GM19043 (cell line): ENCODE data around the gene CHGA.

Source experiments
- ATAC-seq: cut with Tn5 transposase; IDR thresholded peaks from one replicate; pipeline ENCODE4 v1.9.1; 2021; ENCODE audit warnings: low read depth; ENCODE audit not compliant: unreplicated experiment

The CHGA gene

DNA sequence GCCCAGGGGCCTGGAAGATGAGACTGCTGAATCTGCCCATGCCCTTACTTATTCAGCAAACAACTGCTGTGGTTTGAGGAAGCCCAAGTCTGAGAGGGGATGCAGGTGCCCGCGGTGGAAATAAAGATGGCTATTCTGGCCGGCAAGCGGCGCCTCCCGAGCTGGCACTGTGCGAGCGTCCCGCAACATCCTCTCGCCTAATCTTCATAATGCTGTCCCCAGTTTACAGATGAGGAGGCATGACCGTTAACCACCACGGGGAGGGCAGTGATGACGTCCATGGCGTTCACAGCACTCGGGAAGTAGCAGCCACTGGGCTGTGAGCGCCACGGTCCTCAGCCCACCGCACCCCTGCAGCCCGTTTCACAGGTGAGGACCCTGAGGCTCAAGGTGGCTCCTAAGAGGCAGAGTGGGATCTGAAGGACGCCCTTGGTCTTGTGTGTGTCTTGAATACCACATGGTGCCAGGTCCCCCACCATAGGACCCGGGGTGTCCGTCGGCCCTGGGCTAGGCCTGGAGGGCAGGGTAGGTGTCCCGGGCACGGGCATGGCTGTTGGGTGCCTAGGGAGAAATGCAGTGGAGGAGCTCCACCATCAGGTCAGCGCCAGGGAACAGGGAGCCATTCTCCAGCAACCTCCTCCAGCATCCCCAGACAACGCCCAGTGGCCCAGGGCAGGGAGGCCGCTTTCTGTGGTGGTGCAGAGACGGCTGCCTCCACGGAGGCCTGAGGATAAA, 20.2 kb downstream of the CHGA start:
- no peak for ATAC-seq

DNA sequence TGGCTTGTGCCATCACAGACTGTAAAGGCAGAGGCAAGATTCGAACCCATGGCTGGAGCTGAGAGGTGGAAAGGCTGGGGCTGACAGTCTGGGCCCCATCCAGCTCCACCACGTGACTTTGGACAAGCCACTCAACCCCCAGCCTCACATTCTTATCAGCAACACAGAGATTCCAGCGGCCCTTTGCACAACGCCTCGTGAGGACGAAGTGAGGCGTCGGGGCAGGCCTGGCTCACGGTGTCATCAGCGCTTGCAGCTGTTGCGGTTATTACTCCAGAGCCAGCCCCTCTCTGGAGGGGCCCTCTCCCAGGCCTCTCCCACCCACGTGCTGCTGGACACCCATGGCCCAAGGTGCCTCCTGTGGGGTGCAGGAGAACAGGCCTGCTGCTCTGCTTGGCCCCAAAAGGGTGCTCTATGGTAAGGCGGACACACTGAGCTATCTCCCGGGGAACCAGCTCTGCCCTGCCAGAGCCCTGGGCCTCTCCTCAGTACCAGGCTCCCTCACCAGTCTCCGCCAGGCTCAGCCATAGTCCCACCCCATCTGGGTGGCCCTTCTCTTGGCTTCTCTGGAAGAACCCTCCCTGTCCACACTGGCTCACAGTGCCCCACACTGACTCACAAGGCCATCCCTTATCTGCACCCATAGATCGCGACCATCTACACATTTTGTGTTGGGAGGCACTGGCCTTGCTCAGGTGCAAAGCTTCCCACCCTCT, 21.1 kb downstream of the CHGA start:
- no peak for ATAC-seq

DNA sequence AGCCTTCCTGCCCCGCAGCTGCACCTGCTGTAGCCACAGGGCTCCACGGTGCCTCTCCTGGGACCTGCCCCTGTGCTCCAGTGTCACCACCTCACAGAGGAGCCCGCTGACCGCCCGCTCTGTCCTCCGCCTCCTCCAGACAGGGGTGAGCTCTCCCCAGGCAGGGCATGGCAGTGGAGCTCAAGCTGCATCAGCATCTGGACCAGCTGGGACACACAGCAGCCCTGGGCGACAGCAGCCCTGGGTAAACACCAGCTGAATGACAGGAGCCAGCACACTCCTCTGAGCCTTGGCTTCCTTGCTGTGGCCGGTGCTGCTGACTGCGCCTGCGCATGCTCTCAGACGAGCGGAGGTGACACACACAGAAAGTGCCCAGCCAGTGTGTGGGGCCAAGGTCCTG, 22.0 kb downstream of the CHGA start:
- ATAC-seq: no peak

DNA sequence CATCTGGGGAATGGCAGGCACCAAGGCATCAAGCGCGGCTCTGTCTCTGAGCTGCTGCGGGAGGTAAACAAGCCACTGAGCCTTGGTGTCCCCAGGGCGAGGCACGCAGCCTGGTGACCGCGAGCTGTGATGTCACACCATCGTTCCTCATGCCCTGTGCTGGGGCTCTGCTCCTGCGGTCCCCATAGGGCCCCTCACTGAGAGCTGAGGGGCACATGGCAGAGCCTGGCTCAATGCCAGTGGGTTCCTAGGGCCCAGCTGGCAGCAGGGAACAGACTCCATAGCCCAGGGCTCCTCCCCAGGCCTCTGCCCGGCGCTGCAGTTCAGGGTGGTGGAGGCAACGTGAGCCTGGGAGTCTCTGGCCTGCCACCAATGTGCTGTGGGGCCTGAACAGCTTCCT, 22.6 kb downstream of the CHGA start:
- no peak for ATAC-seq

DNA sequence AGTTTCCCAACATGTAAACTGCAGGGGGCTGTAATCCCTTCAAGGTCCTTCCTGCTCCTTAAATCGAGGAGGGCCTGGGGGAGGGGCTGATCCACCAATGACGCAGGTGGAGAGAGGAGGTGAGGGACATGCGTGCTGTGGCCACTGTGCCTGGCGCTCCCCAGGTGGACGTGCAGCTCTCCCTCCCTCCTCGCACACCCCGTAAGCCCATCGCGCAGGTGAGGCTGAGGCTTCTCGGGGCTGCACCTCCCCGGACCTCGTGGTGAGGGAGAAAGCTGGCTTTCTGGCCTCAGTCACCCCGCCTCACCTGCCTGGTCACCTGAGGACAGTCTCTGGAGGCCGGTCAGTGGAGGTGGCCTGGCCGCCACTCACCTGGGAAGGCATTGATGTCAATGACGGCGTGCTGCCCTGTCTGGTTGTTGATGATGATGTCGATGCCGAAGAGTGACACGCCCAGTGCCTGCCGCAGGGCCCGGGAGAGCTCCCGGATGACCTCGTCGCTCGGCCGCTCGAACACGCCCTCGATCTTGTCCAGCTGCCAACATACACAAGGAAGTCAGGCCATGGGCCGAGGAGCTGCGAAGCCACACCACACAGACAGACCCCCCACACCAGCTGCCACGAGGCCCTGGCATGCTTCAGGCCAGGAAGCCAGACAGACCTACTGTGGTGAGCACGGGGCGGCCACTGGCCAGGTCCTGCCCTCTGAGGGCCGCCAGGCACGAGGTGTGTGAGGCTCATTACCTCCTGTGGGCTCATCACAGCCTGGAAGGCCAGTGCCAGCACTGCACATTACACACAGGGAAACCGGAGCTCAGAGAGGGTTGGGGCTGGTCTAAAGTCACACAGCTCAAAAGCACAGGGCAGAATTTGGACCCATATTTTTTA, 23.3 kb downstream of the CHGA start:
- no peak for ATAC-seq

DNA sequence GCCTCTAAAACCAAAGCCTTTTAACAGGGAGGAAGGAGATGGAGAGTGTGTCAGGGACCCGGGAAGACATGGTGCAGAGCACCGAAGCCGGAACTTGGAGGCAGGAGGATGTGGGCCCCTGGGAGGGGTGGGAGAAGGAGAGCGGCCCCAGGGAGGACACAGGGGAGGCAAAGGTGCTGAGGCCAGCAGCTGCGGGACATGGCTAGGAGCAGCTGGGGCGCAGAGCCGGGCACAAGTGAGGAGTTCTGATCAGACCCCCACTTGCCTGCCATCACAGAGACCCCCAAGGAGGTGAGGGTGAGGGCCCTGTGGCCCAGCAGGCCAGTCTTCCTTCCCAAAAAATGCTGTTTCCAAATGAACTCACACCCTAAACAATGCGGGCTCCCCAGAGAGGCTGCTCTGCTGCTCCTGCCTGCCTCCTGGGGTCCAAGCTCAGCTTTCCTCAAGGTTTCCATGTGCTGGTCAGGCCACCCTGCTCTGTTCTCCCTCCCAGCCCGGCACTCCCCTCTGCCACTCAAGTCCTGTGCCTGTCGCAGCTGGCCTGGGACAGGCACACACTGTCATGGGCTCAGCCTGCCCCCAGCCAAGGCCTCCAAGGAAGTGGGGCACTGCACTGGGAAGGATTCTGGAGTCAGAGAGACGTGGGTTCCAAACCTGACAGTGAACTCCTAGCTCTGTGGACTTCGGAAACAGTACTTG, 24.0 kb downstream of the CHGA start:
- ATAC-seq: no peak

DNA sequence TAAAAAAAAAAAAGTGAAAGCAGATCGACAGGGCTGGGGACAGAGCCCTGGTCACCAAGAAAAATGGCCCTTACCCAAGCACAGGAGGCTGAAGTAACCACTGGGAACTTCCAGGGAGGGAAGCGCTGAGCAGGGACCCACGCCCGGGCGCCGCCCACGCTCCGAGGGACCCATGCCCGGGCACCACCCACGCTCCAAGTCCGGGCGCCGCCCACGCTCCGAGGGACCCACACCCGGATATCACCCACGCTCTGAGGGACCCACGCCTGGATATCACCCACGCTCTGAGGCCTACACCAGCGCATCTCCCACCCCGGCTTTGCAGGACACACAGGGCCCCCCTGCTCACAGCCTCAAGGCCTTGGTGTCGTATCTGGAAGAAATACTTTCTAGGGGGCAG, 25.7 kb downstream of the CHGA start:
- no peak for ATAC-seq

DNA sequence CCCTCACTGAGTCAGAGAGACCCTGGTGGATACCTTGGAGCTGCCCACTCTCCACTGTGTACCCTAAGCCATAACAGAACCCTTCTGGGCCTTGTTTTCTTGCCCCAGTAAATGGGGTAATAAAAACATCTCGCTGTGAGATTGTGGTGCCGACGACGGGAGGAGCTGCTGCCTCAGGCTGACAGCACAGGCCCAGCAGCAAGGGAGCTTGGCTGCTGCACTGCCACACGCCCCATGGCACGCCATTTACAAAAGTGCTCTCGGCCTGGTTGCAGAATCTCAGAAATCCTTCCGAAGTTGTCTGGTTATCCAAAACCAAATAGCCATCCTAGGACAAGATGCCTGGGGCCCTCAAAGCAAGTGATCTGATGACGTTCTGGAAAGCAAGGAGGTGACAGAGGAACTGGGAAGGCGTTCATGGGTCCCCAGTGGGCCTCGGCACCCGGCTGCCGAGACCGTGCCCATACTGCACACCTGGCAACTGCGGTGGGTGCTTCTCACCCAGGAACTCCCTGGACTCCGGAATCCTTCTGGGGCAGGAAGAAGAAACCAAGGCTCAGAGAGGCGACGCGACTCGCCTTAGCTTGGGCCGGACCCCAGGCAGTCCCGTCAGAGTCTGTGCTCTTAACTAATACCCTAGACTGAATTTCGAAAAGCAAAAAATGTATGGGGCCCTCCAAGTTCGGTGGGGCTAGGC, 26.7 kb downstream of the CHGA start:
- no peak for ATAC-seq

DNA sequence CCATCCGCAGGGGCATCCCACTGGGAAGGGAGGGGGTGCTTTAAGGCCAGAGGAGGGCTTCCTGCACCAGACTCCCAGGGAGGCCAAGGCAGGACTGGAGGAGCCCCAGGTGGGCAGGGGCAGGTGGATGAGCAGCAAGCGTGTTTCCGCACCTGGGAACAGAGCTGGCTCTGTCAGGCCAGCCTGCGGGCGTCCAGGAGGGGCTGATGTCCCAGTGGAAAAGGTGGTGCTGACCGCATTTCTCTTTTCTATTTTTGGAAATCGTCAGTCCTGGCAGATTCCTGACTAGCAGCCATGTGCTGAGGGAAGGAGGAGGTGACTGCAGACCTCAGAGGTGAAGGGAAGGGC, 27.2 kb downstream of the CHGA start:
- no peak for ATAC-seq

DNA sequence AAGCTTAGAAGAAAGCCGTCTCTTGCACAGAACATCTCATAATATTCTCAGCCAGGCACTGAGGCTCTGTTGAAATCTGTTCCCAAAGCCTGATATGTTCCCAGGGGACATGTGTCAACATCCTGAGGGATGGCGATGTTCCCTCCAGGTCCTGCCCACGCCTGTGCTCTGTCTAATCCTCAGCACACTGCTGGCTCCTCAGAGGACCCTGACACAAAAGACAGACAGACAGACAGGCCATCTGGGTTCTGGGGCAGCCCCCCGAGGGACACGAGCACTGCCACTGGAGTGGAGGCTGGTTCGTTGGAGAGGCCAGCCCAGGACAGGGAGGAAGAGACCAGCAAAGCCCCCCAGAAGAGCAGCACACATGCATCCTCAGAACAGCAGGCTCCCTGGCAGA, 27.8 kb downstream of the CHGA start:
- no peak for ATAC-seq

DNA sequence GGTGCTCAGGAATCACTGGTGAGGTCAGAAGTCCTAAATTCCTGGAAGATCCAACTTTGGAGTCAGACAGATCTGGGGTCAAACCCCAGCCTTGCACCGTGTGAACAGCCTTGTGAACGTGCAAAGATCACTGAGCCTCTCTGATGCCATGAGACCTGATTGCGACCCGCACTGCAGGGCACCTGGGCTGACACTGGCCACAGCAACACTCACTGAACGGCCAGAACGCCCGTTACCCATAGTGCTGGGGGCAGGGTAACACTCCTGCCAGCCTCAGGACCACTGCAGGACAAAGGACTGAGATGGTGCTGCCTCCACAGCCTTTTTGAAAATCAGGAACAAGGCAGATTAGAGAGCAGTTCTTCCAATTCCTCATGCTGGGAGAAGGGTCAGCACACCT, 28.3 kb downstream of the CHGA start:
- ATAC-seq: no peak

DNA sequence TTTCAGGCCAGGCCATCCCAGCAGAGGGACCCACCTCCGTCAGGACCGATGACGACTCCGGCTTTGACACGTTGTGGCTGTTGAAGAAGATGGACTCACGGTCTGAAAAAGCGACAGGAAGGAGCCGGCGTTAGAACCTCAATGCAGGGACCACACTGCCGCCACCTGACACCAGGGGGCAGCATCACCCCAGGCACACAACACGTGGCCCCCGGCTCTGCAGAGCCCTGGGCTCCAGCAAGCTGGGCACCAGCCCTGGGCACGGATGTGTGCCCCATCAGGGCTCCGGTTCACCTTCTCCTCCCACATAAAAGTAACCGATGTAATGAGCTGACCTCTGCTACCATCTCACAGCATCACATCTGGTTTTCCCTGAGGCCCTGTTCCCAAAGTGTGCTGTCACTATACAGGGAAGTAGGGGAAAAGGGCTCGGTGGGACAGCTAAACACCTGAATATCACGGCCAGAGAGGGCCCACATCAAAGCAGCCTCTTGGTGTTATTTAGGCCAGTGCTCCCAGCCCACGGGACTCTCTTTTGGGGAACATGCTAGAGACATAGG, 29.0 kb downstream of the CHGA start:
- ATAC-seq: peak; percentile 84

DNA sequence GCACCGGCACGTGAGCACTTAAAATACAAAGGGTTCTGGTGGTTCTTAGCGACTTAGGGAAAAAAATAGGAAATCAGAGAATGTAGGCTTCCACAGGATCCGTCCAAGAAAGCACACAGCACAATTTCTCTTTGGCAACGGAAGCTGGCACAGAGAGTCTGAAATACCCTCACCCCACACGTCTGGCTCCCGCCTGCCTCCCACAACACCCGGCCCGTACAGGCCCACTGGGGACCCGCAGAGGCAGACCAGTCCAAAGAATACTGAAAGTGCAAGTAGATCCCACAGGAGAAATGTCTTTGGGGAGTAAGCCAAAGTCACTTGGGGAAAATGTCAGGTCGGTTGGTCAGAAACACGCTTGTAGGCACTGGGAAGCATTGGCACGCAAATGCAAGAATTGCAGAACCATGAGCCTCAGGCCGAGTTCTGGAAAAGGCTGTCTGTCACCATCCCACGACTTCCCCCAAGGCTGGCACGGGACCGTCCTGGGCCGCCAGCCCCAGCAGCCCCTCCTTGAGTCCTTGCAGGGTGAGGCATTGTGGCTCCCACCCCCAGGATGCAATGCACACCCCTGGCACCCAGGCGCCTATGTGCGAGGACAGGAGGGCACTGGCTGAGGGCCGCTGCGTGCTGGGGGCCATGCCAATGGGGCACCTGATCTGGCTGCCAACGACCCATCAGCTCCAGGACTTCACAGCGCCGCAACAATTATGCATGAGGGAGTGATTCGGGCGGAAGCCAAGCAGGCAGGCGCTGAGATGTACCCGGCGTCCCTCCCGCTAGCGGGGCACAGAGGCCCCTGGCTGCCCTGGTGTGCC, 29.7 kb downstream of the CHGA start:
- ATAC-seq: no peak

DNA sequence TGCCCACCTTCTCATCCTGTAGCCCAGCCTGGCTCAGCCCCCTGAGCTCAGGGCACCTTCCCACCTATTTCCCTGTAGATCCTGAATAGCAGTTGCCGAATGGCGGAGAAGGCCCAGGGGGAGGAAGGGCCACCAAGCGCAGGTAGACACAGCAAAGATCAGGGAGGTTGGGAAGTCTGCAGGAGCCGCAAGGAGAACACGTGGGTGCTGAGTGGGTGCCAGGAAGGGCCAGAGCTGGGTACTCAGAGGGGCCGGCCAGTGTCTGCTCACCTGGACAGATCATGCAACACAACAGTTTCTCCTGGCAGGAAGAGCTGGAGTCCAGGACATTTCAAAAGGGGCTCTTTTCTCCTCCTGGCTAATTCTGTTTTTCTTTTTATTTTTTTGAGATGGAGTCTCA, 30.6 kb downstream of the CHGA start:
- ATAC-seq: no peak

DNA sequence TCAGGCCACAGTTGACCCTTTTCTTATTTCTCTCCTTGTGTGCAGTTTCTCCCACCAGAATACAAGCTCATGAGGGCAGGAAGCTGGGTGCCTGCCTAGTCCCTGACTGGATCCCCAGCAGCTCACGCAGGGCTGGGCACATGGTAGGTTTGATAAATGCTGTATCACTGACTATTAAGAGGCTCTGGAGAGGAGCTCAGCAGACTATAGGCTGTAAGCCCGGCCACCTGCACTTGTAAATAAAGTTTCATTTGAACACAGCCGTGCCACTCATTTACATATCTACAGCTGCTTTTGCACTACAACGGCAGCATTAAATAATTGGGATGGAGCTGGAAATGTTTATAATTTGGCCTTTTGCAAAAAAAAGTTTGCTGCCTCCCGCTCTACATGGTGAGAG, 32.0 kb downstream of the CHGA start:
- ATAC-seq: no peak

DNA sequence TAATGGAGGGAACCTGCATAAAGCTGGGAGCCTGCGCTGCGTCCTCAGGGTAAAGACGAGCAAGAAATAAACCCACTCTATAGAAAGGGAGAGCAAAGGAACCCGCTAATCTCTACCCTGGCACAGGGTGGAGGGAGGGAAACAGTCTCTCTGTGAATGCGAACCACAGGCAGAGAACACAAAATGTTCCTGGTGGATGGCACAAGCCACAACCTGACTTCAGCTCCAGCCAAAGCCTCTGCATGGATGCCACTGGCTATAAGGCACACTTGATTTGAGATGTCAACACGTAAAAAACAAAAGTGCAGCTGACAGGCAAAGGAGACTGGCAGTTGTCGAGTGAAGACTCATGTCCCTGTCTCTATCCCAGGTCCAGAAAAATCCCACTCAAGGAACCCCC, 32.4 kb downstream of the CHGA start:
- no peak for ATAC-seq

DNA sequence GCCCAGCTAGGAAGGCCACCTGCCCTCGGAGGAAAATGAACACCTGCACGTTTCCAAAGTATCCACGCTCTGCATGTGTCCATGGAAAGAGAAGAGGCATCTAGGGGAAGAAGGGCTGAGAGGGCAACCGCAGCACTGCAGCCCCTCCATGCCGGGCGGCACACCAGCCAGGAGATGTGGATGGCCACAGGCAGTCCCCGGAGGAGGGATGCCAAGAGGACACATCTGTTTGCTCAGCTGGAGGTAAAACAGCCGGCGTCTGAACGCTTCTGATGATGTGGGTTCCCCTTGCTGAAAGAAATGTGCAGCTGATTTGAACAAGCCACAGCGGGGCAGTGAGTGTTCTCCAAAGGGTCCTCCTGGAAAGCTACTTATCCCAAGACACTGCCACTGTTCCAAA, 34.0 kb downstream of the CHGA start:
- ATAC-seq: no peak

DNA sequence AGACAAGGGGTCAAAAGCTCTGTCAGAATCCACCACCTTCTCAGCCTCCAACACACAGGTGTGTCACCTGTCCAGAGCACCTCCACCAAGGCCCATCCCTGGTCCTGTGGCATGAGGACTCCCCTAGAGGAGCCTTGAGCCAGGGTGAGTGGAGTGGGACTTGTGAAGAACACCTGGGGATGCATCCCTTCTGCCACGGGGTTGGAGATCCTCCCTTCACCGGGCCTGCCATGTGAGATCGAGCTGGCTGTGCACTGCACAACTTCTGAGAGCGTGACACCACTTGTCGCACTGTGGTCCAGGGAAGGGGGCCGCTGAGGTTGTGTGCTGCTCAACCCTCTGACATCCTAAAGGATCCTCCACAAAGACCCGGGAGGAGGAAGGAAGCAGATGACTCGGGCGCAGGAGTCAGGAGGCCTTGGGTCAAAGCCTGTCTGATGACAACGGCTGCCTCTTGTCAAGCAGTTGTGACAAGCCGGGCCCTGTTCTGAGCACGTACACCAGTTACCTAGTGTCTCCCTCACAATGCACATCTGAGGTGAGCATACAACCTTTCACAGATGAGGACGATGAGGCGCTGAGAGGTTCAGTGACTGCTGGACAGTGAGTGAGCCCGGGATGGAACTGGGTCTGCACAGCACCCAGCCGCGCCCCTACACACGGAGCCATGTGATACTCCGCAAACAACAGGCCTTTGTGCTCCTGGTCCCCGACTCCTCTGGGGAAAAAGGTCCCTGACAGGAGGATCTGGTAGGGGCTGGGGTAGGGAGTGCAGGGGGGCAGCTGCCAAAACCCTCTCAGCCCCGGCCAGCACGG, 35.6 kb downstream of the CHGA start:
- no peak for ATAC-seq

DNA sequence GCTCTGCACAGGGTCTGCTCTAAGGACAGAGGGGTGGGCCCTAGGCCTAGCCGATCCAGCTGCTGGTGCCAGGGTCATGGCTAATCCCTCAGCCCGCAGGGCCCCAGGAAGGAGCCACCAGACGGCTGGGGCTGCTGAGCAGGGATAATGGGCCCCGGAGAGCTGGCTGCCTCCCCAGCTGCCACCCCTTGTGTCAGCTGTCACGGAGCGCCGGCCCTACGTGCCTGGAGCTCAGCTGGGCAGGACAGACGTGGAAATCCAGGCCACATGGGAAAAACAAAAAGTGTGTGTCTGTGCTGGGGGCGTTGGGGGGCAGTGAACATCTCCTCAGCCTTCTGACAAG, 36.2 kb downstream of the CHGA start:
- ATAC-seq: no peak
